Activated naive CD4-positive, alpha-beta T cell treated with anti-CD3 and anti-CD28 coated beads, Interleukin-2, amount 50 U/mL, for 24 hours (primary cell): ENCODE data around the gene AGRN.
A peak's percentile ranks its signal among the peaks of the same experiment; 100 is the strongest.

Source experiments
- H3K27ac Mint-ChIP-seq: one replicate; pipeline ENCODE4 v1.8.0; 2021; ENCODE audit warnings: mild to moderate bottlenecking, mixed read lengths
- H3K27me3 Mint-ChIP-seq: one replicate; pipeline ENCODE4 v1.8.0; 2021; ENCODE audit warnings: mixed read lengths
- H3K36me3 Mint-ChIP-seq: one replicate; pipeline ENCODE4 v1.8.0; 2021; ENCODE audit warnings: mixed read lengths
- H3K4me1 Mint-ChIP-seq: one replicate; pipeline ENCODE4 v1.8.0; 2021; ENCODE audit warnings: mixed read lengths
- H3K4me3 Mint-ChIP-seq: one replicate; pipeline ENCODE4 v1.8.0; 2021; ENCODE audit warnings: mild to moderate bottlenecking, mixed read lengths
- H3K9me3 Mint-ChIP-seq: one replicate; pipeline ENCODE4 v1.8.0; 2021; ENCODE audit warnings: mixed read lengths

The AGRN gene

GRCh38 chr1:1033009-1033587 lies 13.2 kb downstream of the AGRN start:
- Mint-ChIP-seq H3K27ac (no peak overlapping the region), H3K9me3 (no peaks in the 10 kb centered on the region), H3K4me1 (peaks cover 5% of the 10 kb centered on the region), H3K27me3 (no peaks in the 10 kb centered on the region), H3K4me3 (peak overlapping the region; percentile 70), H3K36me3 (no peaks in the 10 kb centered on the region)

GRCh38 chr1:1033731-1034438 lies 14.0 kb downstream of the AGRN start:
- H3K4me3 Mint-ChIP-seq, result peak overlapping the region; percentile 57
- H3K36me3 Mint-ChIP-seq, result no peaks in the 10 kb centered on the region
- H3K27ac Mint-ChIP-seq, result no peak overlapping the region
- no peaks in the 10 kb centered on the region for H3K27me3 Mint-ChIP-seq
- H3K9me3 Mint-ChIP-seq, result no peaks in the 10 kb centered on the region
- peaks cover 12% of the 10 kb centered on the region for H3K4me1 Mint-ChIP-seq

GRCh38 chr1:1034439-1034781 lies 14.5 kb downstream of the AGRN start:
- Mint-ChIP-seq H3K27me3 (no peaks in the 10 kb centered on the region), H3K4me1 (peaks cover 17% of the 10 kb centered on the region), H3K36me3 (no peaks in the 10 kb centered on the region), H3K4me3 (peak overlapping the region; percentile 58), H3K27ac (no peak overlapping the region), H3K9me3 (no peaks in the 10 kb centered on the region)

- Mint-ChIP-seq H3K4me3 (no peak overlapping the region), H3K27ac (no peak overlapping the region), H3K9me3 (no peaks in the 10 kb centered on the region), H3K27me3 (no peaks in the 10 kb centered on the region), H3K36me3 (no peaks in the 10 kb centered on the region), H3K4me1 (peaks cover 22% of the 10 kb centered on the region)
Measured at GRCh38 chr1:1035291-1035943, 15.5 kb downstream of the AGRN start.

- H3K9me3 Mint-ChIP-seq, result no peaks in the 10 kb centered on the region
- H3K36me3 Mint-ChIP-seq, result no peaks in the 10 kb centered on the region
- no peak overlapping the region for H3K4me3 Mint-ChIP-seq
- H3K4me1 Mint-ChIP-seq, result peaks cover 17% of the 10 kb centered on the region
- H3K27me3 Mint-ChIP-seq, result no peaks in the 10 kb centered on the region
- H3K27ac Mint-ChIP-seq, result no peak overlapping the region
Measured at GRCh38 chr1:1037366-1038327, 17.7 kb downstream of the AGRN start.

GRCh38 chr1:1038694-1039093 lies 18.8 kb downstream of the AGRN start:
- Mint-ChIP-seq H3K4me1 (peaks cover 17% of the 10 kb centered on the region), H3K4me3 (no peak overlapping the region), H3K9me3 (no peaks in the 10 kb centered on the region), H3K36me3 (no peaks in the 10 kb centered on the region), H3K27me3 (no peaks in the 10 kb centered on the region), H3K27ac (no peak overlapping the region)

- peaks cover 17% of the 10 kb centered on the region for H3K4me1 Mint-ChIP-seq
- no peaks in the 10 kb centered on the region for H3K36me3 Mint-ChIP-seq
- no peaks in the 10 kb centered on the region for H3K9me3 Mint-ChIP-seq
- H3K4me3 Mint-ChIP-seq, result peak overlapping the region; percentile 62
- H3K27ac Mint-ChIP-seq, result no peak overlapping the region
- H3K27me3 Mint-ChIP-seq, result no peaks in the 10 kb centered on the region
Measured at GRCh38 chr1:1039145-1039910, 19.4 kb downstream of the AGRN start.

GRCh38 chr1:1040004-1040991 lies 20.4 kb downstream of the AGRN start:
- Mint-ChIP-seq H3K27ac (no peak overlapping the region), H3K4me3 (peak overlapping the region; percentile 62), H3K27me3 (no peaks in the 10 kb centered on the region), H3K4me1 (peaks cover 17% of the 10 kb centered on the region), H3K9me3 (no peaks in the 10 kb centered on the region), H3K36me3 (no peaks in the 10 kb centered on the region)

- Mint-ChIP-seq H3K4me1 (peaks cover 17% of the 10 kb centered on the region), H3K27ac (no peak overlapping the region), H3K27me3 (no peaks in the 10 kb centered on the region), H3K9me3 (no peaks in the 10 kb centered on the region), H3K36me3 (no peaks in the 10 kb centered on the region), H3K4me3 (no peak overlapping the region)
Measured at GRCh38 chr1:1041092-1041523, 21.2 kb downstream of the AGRN start.

GRCh38 chr1:1041873-1042272 lies 22.0 kb downstream of the AGRN start:
- no peak overlapping the region for H3K27ac Mint-ChIP-seq
- no peaks in the 10 kb centered on the region for H3K36me3 Mint-ChIP-seq
- H3K9me3 Mint-ChIP-seq, result no peaks in the 10 kb centered on the region
- peaks cover 17% of the 10 kb centered on the region for H3K4me1 Mint-ChIP-seq
- H3K4me3 Mint-ChIP-seq, result no peak overlapping the region
- no peaks in the 10 kb centered on the region for H3K27me3 Mint-ChIP-seq

- H3K27ac Mint-ChIP-seq, result peak overlapping the region; percentile 14
- H3K27me3 Mint-ChIP-seq, result no peaks in the 10 kb centered on the region
- H3K4me3 Mint-ChIP-seq, result no peak overlapping the region
- H3K36me3 Mint-ChIP-seq, result no peaks in the 10 kb centered on the region
- no peaks in the 10 kb centered on the region for H3K9me3 Mint-ChIP-seq
- H3K4me1 Mint-ChIP-seq, result peaks cover 17% of the 10 kb centered on the region
Measured at GRCh38 chr1:1042835-1043234, 22.9 kb downstream of the AGRN start.

- H3K4me1 Mint-ChIP-seq, result peaks cover 15% of the 10 kb centered on the region
- H3K36me3 Mint-ChIP-seq, result no peaks in the 10 kb centered on the region
- H3K4me3 Mint-ChIP-seq, result no peak overlapping the region
- no peaks in the 10 kb centered on the region for H3K9me3 Mint-ChIP-seq
- no peaks in the 10 kb centered on the region for H3K27me3 Mint-ChIP-seq
- H3K27ac Mint-ChIP-seq, result peak overlapping the region; percentile 14
Measured at GRCh38 chr1:1043411-1043810, 23.5 kb downstream of the AGRN start.

GRCh38 chr1:1043921-1044320 lies 24.0 kb downstream of the AGRN start:
- H3K4me1 Mint-ChIP-seq, result peaks cover 10% of the 10 kb centered on the region
- H3K27ac Mint-ChIP-seq, result no peak overlapping the region
- H3K27me3 Mint-ChIP-seq, result no peaks in the 10 kb centered on the region
- no peak overlapping the region for H3K4me3 Mint-ChIP-seq
- H3K36me3 Mint-ChIP-seq, result no peaks in the 10 kb centered on the region
- H3K9me3 Mint-ChIP-seq, result no peaks in the 10 kb centered on the region

- Mint-ChIP-seq H3K9me3 (no peaks in the 10 kb centered on the region), H3K27ac (no peak overlapping the region), H3K4me1 (peaks cover 3% of the 10 kb centered on the region), H3K4me3 (no peak overlapping the region), H3K36me3 (no peaks in the 10 kb centered on the region), H3K27me3 (no peaks in the 10 kb centered on the region)
Measured at GRCh38 chr1:1044455-1045078, 24.6 kb downstream of the AGRN start.
